Measurements from ENCODE around the gene SNAPIN. TPM values are rescaled to one million over a fixed set of nuclear protein-coding genes. Genes with fewer than 3 reads are reported as not detected.

The SNAPIN gene
- total RNA-seq, 2 donors from 2014 or later, result 60.8 to 84.0 TPM

DNA sequence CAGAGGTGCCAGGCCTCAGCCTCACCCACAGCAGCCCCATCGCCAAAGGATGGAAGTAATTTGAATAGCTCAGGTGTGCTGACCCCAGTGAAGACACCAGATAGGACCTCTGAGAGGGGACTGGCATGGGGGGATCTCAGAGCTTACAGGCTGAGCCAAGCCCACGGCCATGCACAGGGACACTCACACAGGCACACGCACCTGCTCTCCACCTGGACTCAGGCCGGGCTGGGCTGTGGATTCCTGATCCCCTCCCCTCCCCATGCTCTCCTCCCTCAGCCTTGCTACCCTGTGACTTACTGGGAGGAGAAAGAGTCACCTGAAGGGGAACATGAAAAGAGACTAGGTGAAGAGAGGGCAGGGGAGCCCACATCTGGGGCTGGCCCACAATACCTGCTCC, 35.0 kb downstream of the SNAPIN start:
- no peak for DNase-seq (ENCODE audit: low spot score)
- Histone ChIP-seq H3K27me3 (no peaks in the 10 kb centered on the region), H3K27ac (no peak overlapping the region), H3K36me3 (peaks cover 4% of the 10 kb centered on the region), H3K9me3 (no peaks in the 10 kb centered on the region), H3K4me3 (no peak overlapping the region), H3K4me1 (peaks cover 0 to 16% of the 10 kb centered on the region in 2 donors)
- TF ChIP-seq, protein P1, sequence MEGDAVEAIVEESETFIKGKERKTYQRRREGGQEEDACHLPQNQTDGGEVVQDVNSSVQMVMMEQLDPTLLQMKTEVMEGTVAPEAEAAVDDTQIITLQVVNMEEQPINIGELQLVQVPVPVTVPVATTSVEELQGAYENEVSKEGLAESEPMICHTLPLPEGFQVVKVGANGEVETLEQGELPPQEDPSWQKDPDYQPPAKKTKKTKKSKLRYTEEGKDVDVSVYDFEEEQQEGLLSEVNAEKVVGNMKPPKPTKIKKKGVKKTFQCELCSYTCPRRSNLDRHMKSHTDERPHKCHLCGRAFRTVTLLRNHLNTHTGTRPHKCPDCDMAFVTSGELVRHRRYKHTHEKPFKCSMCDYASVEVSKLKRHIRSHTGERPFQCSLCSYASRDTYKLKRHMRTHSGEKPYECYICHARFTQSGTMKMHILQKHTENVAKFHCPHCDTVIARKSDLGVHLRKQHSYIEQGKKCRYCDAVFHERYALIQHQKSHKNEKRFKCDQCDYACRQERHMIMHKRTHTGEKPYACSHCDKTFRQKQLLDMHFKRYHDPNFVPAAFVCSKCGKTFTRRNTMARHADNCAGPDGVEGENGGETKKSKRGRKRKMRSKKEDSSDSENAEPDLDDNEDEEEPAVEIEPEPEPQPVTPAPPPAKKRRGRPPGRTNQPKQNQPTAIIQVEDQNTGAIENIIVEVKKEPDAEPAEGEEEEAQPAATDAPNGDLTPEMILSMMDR (IDR thresholded peaks at IDR 0.05), result no peak

DNA sequence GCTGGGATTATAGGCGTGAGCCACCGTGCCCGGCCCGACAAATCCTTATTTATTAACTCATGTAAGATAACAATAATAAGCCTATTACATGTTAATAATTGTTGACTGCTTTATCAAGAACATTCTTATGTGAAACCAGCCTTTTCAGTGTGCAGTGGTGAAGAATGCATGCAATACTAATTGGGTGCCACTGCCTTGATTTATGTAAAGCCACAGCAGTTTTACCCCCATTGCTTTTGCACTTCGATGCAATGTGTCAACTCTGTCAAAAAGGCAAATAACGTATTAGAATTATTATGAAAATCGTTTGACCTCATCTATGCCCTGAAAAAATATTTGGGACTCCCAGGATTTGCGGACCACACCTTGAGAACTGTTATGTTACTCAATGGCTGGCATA, 38.2 kb downstream of the SNAPIN start:
- Histone ChIP-seq H3K9me3 (no peaks in the 10 kb centered on the region), H3K4me3 (no peak overlapping the region), H3K27me3 (no peaks in the 10 kb centered on the region), H3K27ac (peak overlapping the region; percentile 84 to 91), H3K36me3 (no peaks in the 10 kb centered on the region), H3K4me1 (peaks cover 0 to 33% of the 10 kb centered on the region in 2 donors)
- no peak for DNase-seq (ENCODE audit: low spot score)
- TF ChIP-seq, protein P1 (IDR thresholded peaks at IDR 0.05), result no peak

DNA sequence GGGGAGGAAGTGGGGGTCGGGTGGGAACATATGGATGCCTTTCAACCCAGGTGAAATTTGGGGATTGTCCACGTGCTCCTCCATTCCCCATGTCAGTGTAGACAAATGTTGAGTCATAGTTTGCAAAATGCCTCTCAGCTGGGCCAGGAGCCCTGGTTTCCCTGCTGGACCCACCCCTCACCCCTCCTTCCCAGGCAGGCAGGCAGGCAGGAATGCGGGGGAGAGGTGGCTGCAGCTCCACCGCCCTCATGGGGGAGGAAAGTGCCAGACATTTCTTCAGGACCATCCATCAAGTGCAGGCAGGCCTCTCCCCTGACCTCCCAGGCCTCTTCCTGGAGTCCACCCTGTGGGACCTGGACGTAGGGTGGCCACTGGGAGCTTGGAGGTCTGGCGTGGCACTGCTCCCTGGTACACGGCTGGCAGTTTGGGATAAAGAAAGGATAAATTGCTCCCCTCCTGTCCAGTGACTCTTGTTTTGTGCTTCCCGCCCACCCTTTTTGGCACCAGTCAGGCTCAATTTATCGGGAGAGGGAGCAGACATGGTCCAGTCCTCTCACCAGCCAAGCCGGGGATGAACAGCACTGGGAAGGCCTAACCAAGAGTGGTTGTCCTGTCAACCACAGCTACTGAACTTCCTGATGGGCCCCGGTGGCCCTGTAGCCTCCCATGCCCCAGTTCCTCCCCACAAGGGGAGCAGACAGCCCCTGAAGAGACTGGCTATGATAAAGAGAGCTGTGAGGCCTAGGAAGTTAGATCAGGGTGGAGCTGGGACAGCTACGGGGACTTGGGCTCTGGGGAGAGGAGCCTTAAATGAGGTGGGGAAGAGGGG, 38.9 kb downstream of the SNAPIN start:
- peak overlapping the region; percentile 84 to 91 for H3K27ac ChIP-seq
- no peaks in the 10 kb centered on the region for H3K36me3 ChIP-seq
- no peaks in the 10 kb centered on the region for H3K27me3 ChIP-seq
- TF ChIP-seq, protein P1 (IDR thresholded peaks at IDR 0.05), result no peak
- peak overlapping the region in 1 of 2 donors; percentile 19 for H3K4me3 ChIP-seq
- H3K9me3 ChIP-seq, result no peaks in the 10 kb centered on the region
- DNase-seq (ENCODE audit: low spot score), result peak; percentile 82
- peaks cover 0 to 33% of the 10 kb centered on the region in 2 donors for H3K4me1 ChIP-seq

DNA sequence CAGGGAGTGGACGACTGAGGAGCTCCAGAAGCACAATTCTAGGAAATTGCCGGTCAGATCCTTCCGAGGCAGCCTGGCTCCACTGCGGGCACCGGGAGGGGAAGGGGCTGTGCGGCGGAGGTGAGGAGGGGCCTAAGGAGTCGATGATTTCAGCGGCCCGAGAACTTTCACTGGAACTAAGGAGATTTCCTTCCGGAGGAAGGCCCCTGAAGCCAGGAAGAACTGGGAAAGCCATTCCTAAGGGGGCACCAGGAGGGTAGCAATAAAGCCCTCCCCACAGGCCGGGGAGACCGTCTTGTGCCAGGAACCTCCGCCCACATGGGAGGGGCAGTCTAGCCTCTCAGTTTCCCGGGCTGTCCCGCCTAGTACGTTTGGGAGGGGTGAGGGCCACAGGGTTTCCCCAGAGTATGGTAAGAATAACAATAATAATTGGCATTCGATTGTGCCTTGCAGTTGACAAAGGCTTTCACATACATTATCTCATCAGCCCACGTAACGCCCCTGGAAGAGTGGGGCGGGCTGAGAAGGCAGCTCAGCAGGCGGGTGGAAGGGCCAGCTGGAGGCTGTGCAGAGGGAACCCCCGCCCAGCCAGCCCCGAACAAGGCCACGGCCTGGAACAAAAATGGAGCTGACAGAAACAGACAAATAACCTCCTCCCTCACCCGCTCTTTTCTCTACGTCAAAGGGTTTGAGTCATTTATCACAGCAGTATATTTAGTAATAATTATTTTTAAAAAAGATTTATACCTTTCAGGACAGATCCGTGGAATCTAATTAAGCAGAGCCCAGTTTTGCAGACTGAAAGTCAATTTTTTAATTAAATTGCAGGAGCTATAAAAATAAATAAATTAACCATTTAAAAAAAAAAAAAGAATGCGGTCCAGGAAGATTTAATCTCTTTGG, 39.8 kb downstream of the SNAPIN start:
- H3K27ac ChIP-seq, result peak overlapping the region; percentile 84 to 91
- peak; percentile 91 for DNase-seq (ENCODE audit: low spot score)
- TF ChIP-seq, protein P1 (IDR thresholded peaks at IDR 0.05), result no peak
- H3K9me3 ChIP-seq, result no peaks in the 10 kb centered on the region
- H3K36me3 ChIP-seq, result no peaks in the 10 kb centered on the region
- H3K4me1 ChIP-seq, result peaks cover 0 to 33% of the 10 kb centered on the region in 2 donors
- H3K27me3 ChIP-seq, result no peaks in the 10 kb centered on the region
- peak overlapping the region in 1 of 2 donors; percentile 19 for H3K4me3 ChIP-seq

DNA sequence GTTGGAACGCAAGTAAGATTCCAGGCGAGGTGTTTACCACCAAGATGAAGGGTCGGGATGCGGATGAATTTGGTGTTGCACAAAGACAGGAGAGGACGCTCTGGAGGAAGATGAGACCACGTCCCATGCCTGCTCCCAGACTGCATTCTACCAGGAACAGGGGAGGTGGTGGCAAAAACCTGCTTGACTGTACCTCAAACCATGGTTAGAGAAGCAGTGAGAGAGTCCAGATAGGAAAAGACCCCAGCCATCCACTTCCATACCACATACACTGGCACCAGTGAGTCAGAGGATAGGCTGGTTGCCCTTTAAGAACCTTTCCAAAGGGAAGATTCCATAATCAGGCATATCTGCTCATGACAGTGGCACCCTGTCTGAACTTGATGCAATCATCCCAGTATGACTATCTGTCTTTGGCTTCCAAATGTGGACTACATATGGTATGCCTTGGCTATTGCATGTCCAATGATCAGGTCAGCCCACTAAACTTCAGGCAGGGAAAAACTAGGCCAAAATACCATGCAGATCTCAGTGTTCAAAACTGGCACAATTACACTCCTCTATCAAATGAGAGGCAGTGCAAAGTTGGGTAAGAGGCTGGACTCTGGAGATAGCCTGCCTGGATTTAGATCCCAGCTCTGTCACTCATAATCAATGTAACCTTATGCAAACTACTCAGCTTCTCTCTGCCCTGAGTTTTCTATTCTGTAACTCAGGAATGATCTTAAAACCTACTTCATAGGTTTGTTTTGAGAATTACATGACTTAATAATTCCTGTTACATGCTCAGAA, 40.6 kb downstream of the SNAPIN start:
- Histone ChIP-seq H3K9me3 (no peaks in the 10 kb centered on the region), H3K36me3 (no peaks in the 10 kb centered on the region), H3K4me1 (peaks cover 0 to 33% of the 10 kb centered on the region in 2 donors), H3K27ac (peak overlapping the region; percentile 84 to 91), H3K27me3 (no peaks in the 10 kb centered on the region), H3K4me3 (no peak overlapping the region)
- TF ChIP-seq, protein P1 (IDR thresholded peaks at IDR 0.05), result no peak
- no peak for DNase-seq (ENCODE audit: low spot score)

All from right atrium auricular region (tissue), 2 donors.